SKM-1 (cell line): ENCODE measurements around the gene PARP6.
"Not testable (repeated sequence)": the region's sequence is repeated elsewhere in the genome, so short reads cannot be mapped to it uniquely, and the experiment has no call there.

Experiments
- DNase-seq: peaks from one replicate; lab custom pipeline; 2025; ENCODE audit not compliant: unreplicated experiment; lab: John Stamatoyannopoulos, UW

PARP6 gene

DNA sequence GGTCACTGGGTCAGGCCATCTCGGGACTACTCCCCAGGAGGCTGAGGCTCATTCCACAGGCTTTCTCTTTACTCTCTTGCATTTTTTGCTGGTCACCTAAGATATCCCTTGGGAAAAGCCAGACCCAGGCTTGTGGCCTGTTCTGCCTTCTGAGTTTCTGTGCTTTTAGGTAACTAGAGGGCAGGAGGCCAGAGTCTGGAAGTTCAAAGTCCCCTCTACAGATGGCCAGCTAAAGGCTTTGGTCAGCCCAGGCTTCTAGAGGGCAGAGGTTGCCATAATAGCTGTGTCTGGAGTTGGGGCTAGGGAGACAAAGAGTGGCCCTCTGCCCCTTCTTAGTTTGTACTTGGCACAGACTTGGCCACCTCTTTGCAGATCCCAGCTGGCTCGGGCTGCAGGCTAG lies 8.4 kb upstream of the PARP6 start:
- DNase-seq = no peak

DNA sequence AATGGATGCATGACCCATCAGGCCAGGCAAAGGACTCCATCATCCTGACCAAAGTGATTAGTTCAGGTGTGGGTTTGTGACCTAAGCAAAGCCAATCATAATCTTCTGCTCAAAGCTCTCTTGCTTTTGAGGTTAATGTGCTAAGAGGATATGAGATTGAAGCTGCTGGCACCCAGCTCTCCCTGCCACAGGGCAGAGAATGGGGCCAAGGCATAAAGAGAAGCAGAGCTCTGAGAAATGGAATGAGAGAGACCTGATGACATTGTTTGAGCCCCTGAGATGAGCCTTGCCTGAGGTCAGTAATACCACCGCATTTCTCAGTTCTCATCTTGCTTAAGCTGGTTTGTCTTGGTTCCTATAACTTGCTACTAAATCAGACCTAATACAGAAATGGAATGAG lies 6.4 kb upstream of the PARP6 start:
- no peak for DNase-seq

DNA sequence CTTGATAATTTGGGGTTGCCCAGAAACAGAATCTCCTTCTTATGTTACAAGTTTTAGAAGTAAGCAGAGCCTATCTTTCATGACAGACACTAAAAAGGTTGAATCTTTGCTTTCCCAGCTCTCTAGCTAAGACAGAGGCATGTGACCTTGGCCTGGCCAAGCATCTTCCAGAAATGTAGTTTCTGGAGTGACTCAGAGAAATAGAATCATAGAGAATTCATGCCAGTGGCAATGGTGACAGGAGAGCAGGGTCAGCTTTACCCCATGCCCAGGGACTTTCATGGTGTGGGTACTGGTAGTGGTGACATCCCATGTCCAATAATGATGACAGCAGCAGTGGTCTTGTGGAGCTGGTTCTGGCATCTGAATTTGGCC lies 4.0 kb upstream of the PARP6 start:
- no peak for DNase-seq

DNA sequence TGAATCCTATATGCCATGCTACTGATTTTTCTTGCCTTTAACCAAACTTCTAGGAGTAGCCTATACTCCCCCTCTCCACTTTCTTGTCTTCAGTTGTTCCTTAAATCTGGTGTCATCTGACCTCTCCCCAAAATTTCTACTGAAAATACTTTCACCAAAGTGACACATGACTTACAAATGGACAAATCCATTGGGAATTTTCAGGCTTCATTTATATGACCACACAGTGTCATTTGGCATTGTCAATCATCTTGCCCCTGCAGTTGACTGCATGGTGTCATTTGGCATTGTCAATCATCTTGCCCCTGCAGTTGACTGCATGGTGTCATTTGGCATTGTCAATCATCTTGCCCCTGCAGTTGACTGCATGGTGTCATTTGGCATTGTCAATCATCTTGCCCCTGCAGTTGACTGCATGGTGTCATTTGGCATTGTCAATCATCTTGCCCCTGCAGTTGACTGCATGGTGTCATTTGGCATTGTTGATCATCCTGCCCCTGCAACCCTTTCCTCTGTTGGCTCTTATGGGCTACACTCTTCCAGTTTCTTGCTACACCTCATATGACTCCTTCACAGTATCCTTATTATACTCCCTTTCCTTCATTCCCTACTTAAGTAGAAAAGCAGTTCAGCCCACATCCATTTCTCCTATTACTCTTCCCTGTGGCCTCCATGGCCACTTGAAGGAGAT lies 3.4 kb upstream of the PARP6 start:
- not testable (repeated sequence) for DNase-seq

DNA sequence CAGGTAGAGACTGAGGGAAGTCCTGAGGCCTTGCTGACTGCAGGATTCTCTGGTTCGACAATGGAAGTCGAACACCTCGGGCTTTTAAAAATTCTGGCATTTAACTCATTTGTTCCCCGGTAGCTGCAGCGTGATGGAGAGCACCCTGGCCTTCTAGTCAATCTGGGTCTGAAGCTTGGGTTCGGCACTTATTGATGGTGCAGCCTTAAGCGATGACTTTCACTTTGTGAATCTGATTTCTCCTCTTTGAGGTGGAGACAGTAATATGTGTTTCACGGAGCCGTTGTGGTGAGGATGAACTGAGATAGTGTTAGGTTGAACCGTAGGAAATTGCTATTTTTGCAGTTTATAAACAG lies 621 bp upstream of the PARP6 start:
- DNase-seq = no peak

DNA sequence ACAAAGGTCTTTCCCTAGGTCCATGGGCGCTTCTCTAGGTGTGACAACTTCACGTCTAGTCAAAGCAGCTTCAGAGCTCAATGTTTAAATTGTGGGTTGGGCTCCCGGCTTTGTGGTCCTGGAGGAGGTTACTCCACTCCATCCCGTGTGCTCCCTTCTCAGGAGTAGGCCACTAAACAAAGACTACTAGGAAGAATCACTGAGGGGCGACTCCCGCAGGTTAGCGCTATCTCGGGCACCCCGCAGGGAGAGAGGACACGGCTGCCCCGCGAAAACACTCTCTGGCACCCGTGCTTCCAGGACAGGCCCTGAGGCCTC lies 500 bp downstream of the PARP6 start:
- DNase-seq = no peak

DNA sequence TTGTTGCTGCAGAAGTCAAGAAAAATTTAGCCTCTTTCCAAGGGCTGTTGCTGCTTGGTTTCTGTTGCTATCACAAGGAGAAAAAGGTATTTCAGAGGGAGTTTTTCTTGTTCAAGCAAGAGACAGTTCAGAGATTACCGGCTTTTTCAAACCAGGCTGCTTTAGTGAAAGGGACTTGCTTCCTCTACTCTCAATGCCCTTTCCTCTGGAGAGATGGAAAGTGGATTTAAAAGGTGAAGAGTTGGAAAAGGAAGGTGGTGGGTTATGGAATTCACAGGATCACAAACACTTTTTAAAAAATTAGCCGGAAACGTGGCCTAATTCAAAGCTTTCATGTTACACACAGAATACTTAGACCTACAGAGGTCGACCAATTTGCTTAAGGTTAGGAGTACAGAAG lies 1.1 kb downstream of the PARP6 start:
- no peak for DNase-seq

DNA sequence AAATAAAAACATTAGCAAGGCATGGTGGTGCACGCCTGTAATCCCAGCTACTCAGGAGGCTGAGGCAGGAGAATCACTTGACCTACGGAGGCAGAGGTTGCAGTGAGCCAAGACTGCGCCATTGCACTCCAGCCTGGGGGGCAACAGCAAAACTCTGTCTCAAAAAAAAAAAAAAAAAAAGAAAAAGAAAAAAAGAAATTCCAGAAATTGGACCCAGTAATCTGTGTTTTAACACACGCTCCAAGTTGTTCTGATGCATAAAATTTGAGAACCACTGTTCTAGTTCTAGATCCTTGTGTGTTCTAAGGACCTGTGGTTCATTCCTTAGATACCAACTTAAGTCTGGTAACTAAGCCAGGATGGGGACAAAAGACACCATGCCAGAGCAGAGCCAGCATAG lies 2.6 kb downstream of the PARP6 start:
- no peak for DNase-seq

DNA sequence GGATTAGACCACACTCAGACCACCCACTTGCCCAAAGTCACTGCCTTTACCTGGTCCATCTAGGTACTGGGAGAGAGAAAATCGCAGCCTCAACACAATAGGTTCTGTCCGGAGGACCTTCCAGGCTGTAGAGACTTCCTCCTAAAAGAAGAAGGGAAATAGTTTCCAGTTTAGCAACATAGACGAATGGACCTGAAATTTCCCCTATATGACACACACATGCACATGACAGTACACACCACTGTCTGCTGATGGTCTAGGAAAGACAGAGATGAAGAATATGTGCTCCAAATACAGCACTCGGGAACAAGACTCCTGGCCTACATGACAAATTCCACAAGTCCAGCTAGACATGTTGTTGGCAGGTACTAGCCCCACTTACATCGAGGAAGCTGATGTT lies 7.3 kb downstream of the PARP6 start:
- DNase-seq = no peak

DNA sequence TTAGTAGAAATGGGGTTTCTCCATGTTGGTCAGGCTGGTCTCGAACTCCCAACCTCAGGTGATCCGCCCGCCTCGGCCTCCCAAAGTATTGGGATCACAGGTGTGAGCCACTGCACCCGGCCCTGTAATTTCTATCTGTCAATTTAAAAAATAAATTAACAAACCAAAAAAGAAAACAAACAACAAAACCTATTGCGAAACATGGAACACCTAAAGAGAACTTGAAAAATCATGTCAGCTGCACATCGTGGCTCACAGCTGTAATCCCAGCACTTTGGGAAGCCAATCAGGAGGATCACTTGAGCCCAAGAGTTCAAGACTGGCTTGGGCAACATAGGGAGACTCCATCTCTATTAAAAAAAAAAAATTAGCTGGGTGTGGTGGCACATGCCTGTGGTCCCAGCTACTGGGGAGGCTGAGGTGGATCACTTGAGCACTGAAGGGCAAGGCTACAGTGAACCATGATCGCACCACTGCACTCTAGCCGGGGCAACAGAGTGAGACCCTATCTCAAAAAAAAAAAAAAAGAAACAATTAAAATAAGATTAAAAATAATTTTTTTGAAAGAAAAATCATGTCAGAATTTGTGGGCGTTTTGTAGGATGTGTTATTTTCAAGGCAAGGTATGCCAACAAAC lies 19.6 kb downstream of the PARP6 start:
- DNase-seq = no peak

DNA sequence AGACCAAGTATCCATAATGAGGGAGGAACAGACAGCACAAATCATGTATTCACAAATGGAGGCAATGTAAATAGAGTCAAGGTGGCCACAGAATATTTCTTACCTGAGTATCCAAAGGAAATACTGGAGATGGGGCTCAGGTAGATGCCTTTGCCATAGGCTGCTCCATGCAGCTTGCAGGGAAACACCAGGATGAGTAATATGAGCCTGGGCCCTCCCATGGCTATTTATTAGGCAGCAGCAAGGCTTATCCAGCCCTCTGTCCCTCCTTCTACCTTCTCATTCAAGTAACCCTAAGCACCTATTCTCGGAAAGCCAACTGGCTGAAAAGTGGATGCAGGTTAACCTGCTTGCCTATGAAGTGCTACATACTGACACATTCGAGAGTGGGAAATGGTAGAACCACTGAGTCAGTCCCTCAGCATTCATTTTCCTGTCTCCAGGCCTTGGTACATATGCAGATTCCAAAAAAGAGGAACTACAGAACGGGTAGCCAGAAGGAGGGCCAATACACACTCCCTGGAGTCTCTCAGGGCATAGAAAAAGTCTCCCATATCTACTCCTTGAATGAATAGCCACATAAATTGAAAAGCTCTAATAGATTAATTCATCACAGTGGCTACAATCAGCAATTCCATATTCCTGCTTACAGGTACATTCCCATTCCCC lies 23.1 kb downstream of the PARP6 start:
- DNase-seq = no peak

DNA sequence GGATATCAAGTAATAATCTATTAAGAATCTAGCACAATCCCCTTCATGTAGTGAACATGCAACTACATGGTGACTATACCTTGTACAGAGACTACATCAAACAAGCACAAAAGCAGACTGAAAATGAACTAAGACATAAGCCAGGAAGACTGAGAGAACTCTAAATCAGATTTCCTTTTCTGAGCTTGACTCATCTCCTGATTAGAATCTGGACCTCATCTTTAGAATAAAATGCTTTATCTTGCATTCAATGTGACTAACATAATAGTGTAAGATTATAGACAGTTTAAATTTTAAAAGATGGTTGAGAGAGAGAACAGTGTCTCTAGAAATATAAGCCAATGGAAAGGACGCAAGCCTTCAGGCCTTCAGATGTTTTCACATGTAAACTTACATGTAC lies 23.8 kb downstream of the PARP6 start:
- DNase-seq = no peak

DNA sequence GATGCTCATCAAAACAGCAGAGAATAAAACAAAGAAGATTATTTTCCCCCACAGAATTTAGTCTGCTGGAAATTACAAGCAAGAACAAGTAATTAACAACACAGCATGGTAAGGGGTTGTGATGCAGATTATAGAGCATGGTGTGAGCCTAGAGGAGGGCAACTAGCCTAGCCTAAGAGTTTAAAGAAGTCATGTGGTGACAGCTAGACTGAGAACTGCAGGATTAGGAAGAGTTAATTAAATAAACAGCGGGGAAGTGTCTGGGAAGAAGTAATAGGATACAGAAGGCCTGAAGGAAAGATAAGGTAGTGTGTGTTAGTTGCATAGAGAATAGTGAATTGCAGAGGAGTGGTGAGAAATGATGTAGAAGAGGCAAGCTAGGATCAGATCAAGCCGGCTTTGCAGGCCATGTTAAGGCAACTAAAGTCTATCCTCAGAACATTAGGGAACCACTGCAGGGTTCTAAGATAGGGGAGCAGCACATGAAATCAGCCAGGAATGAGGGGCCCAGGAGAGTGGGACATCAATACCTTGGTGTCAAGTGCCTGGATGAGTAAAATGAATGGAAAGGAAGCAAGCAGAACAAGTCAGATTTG lies 29.5 kb downstream of the PARP6 start:
- DNase-seq = no peak

DNA sequence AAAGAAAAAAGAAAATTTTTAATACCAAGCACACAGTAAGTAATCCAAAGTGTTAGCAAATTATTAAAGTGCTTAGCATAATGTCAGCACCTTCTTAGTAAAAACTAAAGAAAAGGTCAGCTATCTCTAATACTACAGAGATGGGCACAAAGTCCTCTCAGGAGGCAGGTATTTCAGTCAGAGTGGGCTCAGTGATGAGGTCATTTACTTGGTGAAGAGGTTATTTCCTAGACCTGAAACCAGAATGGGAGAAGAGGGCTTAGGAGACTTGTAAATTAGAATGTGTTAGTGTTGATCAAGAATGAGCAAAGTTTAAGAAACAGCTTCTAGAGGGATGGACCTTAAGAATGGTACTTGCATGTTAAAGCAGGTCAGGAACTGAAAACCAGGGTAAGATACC lies 32.7 kb downstream of the PARP6 start:
- DNase-seq = no peak

DNA sequence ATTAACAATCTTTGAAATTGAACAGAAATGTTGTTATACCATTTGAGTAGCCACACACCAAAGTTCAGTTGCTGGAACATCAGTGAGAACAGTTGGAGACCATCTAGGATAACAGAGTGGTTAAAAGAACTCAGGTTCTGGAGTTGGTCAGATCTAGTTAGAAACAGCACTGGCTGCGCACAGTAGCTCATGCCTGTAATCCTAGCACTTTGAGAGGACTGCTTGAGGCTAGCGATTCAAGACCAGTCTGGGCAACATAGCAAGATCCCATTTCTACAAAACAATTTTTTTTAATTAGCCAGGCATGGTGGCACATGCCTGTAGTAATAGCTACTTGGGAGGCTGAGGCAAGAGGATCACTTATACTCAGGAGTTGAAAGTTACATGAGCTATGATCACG lies 33.8 kb downstream of the PARP6 start:
- DNase-seq = no peak

DNA sequence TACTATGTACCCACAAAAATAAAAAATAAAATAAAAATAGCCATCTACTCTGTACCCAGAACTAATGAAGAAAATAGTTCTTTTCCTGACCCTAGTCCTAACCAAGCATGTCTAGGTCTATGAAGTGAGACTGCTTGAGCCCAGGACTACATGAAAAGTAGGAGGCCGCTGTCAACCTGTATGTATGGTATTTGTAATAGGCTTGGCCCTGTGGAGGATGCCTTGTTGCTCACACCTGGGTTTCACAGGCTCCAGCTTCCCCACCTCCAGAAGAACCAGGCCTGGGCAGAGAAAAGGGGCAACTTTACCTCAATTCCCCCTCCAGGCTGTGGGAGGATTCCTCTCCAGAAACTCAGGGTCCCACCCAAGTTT lies 34.5 kb downstream of the PARP6 start:
- no peak for DNase-seq

DNA sequence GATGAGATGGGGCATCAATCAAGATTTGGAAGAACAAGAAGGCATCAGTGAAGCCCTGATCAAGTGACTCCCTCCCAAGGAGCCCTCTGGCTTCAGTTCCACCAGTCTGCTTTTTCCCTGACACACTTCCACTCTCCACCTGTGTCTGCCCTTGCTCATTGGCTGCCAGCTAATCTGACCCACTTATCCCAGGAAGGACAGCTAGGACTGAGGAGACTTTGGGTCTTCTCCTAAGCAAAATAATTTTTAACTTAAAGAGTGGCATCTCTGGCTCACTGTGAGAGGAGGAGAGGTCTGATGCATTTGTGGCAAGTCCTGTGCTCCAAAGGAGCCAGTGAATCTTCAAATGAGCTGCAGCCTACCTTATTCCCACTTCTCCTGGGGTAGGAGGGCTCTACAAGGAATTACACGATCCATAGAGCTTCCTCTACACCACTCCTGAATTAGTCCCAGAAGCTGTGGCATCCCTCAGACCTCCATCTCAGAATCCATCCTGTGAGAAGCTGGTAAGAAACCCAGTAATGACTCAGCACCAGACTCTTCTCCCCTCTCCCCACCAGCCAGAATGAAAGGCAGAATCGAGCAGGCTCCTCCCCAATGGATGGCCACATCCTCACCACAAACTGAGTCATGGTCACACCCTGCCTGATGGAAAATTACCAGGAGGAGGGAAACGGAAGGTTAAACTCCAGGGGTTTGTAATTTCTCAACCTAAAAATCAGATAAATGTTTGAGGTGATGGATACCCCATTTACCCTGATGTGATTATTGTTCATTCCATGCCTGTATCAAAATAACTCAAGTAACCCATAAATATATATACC lies 35.1 kb downstream of the PARP6 start:
- DNase-seq = peak; percentile 93

DNA sequence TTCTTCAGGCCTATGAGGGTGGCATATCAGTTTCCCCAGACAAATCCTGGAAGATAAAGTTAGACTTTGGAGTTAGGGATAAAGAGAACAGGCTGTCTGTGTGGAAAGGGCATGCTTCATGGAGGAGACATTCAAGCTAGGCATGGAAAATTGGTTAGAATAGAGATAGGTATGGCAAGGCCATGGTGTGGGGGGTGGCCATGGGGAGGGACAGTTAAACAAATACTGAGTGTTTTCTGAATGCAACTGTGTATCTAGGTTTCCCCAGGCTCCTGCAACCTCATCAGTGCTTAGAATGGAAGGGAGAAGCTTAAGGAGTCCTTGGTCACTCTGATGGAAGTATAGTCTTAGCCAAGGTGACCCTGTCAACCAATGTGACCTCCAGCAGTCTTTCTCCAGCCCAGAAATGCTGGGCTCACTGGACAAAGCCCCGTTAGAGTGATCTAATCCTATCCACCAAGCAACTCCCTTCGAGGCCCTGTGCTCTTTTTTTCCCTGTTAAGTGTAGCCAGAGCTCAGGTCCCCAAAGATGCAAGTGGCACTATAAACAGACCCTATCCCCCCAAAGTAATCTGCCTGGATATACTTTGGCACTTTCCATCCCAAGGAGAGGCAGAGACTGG lies 35.9 kb downstream of the PARP6 start:
- DNase-seq = no peak

DNA sequence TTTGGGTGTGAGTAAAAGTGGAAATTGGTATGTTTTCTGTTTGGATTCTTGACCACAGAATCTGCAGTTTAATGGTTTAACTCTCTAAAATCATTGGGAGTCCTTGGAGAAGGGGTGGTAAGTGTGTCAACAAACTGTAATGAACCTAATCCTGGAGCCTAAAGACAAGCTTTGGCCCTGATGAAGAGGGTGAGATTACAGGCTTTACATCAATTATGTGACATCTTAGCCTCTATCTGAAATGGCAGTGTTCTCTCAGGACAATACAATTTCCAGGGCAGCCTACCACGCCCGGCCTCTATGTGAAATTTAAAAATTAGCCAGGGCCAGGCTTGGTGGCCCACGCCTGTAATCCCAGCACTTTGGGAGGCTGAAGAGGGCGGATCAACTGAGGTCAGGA lies 37.1 kb downstream of the PARP6 start:
- no peak for DNase-seq

DNA sequence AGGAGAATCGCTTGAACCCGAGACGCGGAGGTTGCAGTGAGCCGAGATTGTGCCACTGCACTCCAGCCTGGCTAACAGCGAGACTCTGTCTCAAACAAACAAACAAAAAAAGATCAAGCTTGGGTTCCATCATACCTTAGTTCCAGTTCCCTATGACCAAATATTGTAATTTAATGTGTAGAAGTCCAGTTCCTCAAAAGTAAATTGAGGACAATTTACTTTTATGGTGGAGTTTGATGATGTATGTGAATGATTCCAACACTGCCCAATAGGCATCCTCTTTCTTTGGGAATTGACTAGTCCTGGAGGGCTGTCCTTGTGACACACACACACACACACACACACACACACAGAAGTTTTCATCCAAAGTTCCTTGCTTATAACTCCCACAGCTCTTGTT lies 38.6 kb downstream of the PARP6 start:
- no peak for DNase-seq

DNA sequence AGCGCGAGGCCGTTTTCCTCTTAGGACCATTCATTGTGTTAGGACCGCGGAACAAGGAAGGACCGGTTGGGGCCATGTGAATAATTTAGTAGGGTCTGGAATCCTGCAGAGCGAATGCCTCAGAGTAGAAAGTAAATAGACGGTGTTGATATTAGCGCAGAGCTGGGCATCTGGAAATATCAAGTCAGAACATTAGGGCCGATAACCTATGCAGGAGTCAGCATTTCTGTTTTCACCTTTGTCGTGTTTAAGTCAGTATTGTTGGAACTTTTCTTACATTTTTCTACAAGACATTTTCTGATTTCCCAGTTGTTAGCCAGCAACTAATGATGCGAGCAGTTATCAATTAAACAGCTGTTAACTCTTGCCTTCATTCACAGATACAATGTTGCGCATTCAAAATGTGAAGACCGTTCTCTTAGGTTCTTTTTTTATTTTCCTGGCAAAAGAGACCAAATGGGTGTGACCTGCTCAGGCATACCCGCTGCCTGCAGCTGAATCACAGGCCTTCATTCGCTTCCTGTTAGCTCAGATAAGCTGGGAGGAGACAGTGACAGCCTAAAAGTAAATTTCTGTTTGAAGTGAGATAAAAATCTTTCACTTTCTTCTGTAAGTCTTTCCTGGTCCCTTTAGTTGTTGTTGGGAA lies 40.4 kb downstream of the PARP6 start:
- DNase-seq = no peak
